ENCODE measurements around the gene DBH.

The DBH gene

DNA sequence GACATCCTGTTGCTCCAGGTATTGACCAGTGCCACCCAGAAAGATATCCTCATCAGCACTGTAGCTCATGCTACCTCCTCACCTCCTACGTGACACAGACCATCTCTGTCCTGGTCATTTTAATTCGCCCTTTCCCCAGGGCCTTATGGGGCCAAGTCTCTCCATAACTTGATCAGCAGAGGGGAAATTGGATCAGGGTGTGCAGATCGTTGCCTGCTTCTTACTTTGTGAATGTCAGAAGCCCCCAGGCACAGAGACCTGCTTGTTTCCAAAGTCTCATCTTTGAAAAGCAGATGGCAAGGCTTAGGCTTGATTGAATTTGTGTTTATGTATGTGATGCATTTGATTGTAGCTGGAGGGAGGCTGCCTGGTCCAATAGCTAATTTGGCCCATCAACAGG lies 8.8 kb upstream of the DBH start:
- no peak for DNase-seq

DNA sequence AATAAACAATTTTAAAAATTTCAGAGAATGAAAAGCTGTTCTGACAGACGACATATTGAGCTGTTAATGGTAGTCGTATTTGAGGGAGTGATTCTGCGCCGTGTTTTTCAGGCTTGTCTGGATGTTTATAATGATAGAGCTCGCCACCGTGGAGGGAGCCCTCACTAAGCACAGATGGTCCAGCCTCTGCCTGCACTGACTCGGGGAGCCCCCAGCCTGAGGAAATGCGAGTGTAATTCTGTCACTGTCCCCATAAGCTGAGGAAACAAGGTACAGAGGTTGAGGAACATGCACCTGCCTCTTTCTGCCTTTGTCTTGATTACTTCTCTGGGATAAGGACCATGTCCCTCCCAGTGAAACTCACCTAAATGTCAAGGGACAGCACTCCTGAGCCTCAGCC lies 7.4 kb upstream of the DBH start:
- DNase-seq = no peak

DNA sequence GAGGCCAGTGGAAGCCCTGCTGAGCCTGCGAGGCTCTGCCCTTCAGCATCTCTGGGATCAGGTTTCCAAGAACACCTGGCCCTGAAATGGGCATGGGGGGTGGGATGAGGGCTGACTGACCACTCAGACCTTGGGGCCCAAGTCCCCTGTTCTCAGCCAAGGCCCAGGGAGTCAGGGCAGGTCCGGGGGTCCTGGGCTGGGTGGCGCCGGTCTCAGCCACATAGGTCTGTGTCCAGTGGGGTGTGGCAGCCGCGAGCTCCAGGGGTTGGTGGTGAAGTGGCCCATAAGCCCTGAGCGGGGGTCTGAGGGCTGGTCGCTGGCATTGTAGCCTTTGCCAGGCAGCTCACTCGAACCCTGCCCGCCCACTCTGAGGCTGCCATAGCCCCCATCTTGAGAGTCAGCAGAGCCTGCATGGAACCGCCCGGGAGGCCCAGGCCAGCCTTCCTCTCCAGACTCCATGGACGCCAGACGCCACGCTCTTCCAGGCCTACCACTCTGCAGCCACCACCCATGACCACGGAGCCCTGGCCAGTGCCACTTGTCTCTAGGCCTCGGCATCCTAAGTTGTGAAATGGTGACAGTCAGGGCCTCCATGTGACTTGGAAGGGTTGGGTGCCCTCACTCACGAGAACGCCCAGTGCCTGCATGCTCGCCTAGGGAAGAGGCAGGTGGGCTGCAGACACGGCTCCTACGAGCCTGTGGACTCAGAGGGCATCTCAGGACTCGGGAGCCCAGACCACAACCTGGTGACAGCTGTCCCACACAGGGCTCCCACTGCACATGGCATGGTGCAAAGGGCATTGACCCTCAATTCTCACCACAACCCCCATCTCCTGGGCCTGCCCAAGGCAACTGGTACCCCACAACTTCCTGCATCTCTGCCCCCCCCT lies 6.7 kb upstream of the DBH start:
- no peak for DNase-seq

DNA sequence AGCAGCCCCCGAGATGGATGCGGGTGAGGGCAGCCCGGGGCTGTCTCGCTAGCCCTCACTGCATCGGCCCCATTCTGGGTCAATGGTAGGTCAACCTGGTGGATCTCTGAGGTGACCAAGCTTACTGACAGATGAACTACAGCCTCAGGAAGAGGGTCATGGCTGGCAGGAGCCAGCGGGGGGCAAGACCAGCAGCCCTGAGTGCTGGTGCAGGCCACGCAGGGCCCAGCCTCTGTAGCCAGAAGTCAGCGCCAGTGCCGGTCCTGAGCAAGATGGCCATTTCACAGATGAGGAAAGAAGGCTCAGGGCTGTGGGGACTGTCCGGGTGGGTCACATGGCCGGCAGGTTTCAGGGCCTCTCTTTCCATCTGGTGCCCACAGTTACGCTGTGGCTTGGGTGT lies 5.1 kb upstream of the DBH start:
- no peak for DNase-seq

DNA sequence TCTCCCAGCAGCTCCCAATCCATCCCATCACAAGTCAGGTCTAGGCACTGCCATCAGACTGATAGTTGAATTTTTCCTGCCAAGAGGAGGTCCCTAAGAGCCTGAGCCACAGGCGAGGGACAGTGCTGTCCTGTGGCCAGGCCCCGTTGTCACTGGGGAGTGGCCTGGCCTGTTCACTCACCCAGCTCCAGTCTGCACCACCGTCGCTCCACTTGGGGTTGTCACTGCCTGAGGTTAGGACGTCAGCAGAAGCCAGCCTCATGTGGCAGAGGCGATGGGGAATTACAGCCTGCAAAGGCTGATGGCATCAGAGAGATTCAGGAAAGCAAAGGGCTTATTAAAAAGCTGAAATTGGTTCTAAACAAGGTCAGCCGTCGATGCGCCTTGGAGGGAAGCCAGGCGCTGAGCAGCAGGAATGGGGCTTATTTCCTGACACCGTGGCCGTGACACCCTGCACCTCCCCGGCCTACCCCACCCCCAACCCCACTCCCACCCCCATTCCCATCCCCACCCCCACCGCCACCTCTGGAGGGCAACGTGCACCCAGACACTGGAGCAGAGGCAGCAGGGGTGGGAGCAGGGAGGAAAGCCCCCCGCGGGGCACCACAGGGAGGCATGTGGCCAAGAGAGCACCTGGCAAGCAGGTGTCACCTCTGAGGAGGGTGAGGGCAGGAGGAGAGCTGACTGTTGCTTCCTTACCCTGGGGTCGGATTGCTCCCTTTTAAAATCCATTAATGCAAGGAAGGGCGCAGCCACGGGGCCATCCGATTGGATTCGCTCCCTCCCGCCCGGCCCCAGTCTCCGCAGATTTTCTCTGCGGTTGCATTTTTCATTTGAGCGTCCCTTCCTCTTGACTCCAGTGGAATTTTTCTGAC lies 3.1 kb upstream of the DBH start:
- DNase-seq = no peak

DNA sequence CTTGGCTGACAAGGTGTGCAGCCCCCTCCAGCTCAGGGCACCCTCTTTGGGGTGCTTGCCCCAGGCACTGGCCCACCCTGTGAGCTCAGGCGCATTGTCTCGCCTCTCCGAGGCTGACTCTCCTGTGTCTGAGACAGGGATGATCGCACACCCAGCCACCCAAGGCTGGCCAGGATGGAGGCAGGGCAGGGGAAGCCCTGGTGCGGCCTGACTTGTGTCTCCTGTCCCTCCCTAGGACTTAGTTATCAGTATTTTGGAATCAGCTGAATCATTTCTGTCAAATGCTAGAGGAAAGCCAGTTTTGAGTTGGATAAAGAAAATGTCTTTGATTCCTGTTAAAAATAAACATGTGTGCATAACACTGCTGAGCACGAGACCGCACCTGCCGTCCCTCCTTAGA lies 2.5 kb upstream of the DBH start:
- no peak for DNase-seq

DNA sequence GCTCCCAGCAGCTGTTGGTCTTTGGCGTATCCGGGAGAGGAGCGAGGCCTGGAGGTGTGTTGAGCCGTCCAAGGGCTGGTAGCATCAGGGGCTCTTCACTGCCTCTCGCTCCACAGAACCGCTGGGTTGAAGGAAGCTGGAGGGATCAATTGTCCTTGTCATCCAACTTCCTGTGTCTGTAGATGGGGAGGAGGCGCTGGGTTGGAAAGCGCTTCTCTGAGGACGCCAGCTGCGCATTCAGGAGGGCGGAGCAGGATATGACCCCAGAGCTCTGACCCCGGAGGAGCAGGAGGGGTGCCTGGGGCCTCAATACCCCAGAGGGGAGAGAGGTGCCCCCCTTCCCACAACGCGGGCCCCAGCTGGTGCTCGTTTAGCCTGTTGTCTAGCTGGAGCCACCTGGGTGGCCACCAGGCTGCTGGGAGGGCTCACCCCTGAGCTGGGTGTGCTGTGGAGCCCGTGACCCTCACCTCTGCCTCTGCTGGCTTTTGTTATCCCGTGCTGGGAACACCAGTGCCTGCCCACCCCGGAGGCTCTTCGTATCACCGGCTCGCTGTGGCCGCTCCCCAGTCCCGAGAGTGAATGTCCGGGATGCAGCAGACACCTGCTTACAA lies 2.0 kb upstream of the DBH start:
- no peak for DNase-seq

DNA sequence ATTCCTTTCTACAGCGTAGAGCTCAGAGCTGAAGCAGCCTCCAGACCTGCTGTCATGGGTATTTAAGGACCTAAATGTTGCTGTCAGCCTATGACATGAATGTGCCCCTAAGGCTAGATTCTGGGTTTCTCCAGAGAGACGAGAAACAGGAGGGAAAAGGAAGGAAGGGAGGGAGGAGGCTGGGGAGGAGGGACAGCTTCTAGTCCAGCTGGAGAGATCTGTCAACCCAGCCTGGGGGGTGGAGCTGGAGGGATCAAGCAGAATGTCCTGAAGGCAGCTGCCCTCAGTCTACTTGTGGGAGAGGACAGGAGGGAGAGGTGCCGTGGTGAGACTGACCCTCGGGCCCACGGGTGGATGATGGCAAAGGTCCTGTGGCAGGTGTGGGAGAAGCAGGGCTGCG lies 1.1 kb upstream of the DBH start:
- DNase-seq = no peak

DNA sequence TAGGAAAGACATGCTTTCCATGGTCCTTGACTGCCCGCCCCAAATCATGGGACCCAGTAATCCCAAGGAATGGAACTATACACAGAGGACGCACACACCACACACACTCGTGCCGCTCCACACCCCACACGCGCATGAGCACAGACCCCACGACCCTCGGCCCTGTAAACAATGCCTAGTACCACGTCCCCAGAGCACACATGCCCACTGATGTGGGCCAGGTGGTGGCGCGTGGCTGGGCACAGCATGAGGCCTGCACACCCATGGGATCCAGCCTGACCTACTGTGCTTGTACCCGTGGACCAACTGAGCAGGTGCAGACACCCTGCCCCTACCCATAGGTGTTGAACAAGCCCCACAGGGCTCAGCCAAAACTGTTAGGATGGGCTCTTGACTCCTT lies 739 bp downstream of the DBH start:
- DNase-seq = no peak

DNA sequence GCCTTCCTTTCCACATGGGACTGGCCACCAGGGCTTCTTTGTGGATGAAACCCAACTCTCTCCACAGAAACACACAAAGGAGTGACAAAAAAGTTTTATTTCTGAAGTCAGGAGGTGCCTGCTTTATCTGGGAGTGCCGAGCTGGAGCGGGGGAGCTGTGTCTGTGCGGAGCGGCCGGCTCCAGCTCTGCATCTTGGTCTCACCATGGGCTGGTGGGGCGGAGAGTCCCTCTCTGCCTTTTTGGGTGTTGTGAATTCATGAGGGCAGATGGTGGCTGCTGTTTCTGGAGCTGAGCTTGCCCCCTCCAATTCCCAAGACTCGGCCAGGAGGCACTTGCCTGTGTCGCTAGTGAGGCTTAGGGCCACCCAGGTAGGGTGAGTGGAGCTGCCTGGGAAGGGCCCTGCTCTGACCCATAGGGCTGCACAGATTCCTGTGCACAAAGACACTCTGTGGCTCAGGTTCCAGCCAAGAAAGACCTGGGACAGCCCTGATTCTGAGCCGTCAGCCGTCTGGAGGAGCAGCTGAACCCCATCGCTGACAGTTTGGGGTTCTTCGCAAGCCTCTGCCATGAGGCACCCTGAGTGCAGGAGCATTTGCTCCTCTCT lies 1.4 kb downstream of the DBH start:
- DNase-seq = no peak

DNA sequence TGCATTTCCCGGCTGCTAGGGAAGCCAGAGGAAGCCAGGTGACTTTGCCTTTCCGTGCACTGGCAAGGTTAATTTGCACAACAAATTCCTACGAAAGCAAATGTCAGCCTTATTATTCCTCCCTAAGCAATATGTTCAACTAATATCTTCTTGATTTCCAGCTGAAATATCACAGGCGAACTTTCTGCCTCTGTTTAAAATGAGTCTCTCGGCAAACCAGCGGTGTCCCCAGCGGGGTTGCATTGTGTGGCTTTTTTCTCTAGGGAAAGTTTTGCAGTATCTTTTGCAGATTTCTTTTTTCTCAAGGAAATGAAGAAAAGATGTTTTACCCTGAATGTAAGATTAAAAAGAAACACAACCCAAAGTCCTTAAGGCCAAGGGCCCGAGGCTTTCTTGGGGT lies 1.9 kb downstream of the DBH start:
- no peak for DNase-seq

DNA sequence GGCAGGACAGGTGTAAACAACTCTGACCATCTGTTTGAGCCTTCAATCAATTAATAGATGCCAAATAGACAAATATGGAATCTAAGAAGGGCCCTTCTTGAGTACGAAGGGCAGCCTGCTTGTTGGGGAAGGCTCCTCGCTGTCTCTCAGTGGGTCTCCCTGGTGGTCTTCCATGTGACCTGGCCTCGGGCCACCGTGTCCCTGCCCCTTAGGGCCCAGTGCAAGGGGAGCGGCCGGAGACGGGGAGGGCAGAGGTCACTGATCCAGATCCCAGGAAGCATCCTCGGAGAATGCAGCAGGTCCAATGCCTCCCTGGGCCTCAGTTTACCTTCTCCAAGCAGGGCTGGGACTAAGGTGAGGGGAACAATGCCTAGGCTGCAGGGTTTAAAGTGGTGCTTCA lies 2.5 kb downstream of the DBH start:
- no peak for DNase-seq

DNA sequence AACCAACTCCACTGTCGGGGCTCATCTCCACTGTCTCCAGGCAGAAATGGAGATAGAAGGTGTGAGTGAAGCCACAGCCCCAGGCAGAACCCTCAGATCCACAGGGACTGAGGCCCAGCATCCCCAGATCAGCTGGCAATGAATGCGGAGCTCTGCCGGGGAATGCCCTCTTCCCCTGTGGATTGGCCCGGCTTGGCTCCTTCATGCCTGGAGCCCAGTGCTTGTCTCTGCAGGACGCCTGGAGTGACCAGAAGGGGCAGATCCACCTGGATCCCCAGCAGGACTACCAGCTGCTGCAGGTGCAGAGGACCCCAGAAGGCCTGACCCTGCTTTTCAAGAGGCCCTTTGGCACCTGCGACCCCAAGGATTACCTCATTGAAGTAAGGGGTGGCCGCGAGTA lies 3.5 kb downstream of the DBH start:
- DNase-seq = no peak

DNA sequence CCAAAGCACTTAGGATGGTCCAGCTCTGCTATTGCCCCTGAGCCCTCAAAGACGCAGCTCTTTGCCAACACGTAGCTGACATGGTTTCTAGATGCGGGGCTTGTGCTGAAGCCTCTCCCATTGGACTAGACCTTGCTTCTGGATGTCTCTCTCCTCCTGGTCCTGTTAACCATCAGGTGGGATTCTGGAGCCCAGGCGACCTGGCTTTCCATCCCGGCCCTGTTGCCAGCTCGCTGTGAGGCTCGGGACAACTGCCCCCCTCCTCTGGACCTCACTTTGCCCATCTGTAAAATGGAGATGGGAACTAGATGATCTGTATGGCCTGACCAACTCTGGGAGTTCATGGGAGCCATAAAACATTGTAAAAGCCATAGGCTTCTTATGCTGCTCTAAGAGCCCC lies 4.0 kb downstream of the DBH start:
- no peak for DNase-seq

DNA sequence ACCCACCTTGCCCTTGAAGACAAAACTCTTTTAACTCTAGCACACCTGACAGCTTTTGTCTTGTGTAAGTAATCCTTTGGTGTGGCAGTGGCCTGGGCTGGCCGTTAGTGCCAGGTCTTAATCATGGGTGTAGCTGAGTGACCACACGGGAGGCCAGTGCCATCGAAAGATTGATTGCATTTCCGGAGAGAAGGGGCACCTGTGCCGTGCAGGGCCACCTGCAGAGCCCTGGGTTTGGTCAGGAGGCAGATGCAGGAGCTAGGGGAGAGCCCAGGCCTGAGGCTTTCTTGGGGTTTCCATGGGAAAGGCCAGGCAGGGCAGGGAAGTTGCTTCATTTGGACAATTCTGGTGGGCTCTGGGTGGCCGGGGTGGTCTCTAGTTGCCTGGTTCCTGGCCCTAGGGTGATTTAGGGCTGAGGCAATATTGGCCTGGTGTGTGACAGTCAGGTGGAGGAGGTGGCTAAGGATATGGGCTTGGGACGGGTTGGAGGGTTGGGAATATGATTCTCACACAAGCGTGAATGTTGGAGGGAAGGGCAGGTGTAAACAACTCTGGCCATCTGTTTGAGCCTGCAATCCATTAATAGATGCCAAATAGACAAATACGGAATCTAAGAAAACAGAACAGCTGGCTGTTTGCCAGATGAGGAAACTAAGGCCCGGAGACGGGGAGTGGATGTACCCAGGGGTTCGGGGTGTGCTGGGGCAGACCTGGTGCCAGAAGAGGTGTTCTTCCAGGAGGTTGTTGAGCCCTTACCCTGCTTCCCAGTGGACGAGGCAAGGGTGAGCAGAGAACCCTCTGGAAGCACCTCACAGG lies 4.6 kb downstream of the DBH start:
- no peak for DNase-seq

DNA sequence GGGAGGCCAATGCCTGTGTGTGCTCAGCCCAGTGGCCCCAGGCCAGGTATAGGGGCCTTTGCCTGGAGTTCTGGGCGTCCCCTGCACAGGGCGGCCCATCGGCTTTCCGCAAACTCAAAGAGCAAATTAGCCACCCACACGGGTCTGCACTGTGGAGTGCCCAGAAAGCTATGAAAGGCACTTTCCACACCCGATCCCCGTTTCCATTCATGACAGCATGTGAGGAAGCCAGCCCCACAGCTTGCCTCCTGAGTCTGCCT lies 5.2 kb downstream of the DBH start:
- DNase-seq = no peak

DNA sequence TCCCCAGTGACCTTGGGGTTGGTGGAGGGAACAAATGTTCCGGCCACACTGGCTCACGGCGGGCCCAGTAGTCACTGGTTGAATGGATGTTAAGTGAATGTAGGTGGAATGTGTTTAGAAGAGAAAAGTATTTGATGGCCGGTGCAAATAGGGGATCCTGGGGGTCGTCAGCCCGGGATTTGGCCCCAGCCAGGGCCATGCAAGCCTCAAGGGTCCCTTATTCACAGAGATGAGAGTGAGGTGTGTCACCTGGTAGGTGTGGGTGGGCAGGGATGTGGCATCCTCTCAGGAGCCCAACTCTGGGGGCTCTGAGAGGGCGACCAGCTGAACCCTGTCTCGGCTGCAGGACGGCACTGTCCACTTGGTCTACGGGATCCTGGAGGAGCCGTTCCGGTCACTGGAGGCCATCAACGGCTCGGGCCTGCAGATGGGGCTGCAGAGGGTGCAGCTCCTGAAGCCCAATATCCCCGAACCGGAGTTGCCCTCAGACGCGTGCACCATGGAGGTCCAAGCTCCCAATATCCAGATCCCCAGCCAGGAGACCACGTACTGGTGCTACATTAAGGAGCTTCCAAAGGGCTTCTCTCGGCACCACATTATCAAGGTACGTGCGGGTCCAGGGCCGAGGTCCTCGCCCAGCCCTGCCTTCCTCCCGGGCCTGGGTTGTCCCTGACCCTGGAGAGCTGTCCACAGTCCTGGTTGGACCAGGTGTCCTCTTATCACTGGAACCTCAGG lies 5.9 kb downstream of the DBH start:
- DNase-seq = no peak

DNA sequence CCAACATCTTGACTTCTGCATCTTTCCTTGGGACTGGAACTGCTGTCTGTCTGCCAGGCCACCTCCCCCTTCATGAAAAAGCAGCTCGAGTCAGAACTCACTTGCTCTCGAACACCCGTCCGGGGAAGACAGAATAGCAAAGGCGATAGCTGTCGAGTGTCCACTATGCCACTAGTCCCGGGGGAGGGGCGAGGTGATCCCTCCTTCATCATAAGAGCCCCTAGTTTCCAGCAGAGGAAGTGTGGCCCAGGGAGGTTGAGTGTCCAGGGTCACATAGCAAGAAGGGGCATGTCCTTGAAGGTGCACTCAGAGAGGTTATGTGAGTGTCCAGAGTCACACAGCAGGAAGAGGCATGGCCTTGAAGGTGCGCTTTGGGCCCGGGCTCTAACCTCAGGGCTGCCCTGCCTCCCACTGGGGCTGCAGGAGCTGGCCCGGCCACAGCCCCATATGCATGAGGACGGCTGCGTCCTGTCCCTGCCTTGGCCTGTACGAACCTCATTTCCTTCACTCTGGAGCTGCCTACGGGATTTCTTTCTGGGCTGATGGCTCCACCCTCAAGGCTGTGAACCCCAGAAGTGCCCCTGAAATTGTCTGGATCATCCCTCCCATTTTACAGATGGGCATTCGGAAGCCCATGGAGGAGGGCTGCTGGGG lies 6.7 kb downstream of the DBH start:
- DNase-seq = no peak

DNA sequence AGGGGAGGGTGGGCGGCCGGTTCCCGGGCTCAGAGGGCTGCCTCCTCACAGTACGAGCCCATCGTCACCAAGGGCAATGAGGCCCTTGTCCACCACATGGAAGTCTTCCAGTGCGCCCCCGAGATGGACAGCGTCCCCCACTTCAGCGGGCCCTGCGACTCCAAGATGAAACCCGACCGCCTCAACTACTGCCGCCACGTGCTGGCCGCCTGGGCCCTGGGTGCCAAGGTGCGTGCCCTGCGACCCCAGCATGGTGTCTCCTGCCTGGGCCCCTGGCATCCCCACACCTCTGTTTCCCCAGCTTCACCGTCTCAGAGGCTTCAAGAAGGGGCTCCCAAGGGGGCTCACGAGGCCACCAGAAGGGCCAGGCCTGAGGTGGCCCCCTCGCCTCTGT lies 7.2 kb downstream of the DBH start:
- DNase-seq = no peak

DNA sequence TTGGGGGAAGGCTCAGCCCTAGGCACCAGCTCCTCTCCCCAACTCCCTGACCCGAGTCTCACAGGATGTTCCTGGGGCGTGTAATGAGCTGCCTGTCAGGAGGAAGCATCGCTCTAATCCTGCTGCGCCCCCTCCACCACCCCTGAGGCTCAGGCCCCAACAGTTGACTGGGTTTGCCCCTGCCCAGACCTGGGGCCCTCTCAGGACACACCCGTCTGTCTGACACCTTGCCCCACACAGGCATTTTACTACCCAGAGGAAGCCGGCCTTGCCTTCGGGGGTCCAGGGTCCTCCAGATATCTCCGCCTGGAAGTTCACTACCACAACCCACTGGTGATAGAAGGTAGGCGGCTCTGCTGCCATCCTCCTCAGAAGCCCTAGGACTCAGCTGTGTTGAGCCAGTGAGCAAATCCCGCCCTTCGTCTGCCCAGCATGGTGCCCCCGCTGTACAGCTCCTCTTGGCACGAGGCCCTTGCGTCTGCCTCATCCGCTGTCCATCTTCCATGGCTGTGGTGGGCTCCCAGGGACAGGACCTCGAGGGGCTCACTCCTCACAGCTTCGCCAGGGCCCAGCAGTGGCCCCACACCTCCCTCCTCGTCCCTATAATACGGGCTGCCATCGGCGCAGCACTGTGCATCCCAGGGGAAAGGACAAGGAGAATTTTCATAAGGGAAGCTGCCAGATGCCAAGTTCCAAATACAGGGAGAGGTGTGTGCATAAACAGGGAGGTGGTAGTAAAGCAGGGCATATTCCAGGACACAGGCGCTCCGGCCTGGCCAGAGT lies 8.0 kb downstream of the DBH start:
- no peak for DNase-seq
